ENCODE measurements around the gene CEP20.

- no peak for TF ChIP-seq CTCF (IDR thresholded peaks at IDR 0.05)
- TF ChIP-seq POLR2AphosphoS5 (IDR thresholded peaks at IDR 0.05; ENCODE audit: insufficient read depth in 1 of 2, low read depth in 1 of 2): no peak
- no peak for TF ChIP-seq POLR2A (IDR thresholded peaks at IDR 0.05)
Measured at GRCh38 chr16:15903960-15904359, 15.6 kb upstream of the CEP20 start.

Data from vagina (tissue), 2 donors.